Activated naive CD4-positive, alpha-beta T cell (primary cell): ENCODE results near the gene OR10H3.
"Not testable (repeated sequence)": the region's sequence is repeated elsewhere in the genome, so short reads cannot be mapped to it uniquely, and the experiment has no call there.

Experiments used
- DNase-seq, 4 experiments: peaks; one replicate each; lab custom pipeline; 2025; lab: John Stamatoyannopoulos, UW

The OR10H3 gene

GRCh38 chr19:15779756-15780476, 42.1 kb downstream of the OR10H3 start:
- no peak for DNase-seq

DNA sequence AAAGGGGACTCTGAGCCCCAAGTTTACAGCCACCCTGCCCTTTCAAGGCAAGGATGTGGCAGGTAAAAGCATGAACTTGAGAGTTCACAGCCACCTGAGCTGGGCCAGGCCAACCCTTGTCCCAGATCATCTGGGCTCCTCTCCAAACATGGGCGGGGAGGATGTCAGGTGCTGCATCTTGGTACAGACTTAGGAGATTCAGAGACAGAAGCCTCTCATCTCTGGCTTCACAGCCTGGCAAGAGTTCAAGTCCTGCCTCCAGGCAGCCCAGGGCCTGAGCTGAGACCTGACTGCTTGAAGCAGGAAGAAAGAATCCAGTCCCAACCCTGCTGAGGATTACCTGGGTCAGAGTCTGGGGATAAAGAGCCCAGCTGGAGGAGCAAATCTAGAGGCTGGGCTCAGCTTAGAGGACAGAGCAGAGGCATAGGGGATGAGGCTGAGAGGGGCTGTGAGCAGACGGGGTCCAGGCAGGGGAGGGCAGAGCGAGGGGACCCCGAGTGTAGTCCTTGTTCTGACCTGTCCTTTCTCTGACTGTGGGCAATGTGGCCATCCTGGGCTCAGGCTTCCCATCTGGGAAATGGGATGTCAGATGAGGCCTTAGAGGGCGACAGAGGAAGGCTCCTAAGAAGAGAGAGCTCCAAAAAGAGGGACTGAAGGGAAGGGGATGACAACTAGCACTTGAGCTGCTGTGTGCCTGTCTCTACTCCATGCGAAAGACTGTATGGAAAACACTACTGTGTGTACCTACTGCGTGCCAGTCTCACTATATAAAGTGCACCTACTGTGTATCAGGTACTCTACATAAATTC, 43.0 kb downstream of the OR10H3 start:
- DNase-seq = no peak

GRCh38 chr19:15781661-15782060, 43.9 kb downstream of the OR10H3 start:
- no peak for DNase-seq

GRCh38 chr19:15782211-15782610, 44.4 kb downstream of the OR10H3 start:
- no peak for DNase-seq

GRCh38 chr19:15782896-15783295, 45.1 kb downstream of the OR10H3 start:
- DNase-seq = not testable (repeated sequence)

DNA sequence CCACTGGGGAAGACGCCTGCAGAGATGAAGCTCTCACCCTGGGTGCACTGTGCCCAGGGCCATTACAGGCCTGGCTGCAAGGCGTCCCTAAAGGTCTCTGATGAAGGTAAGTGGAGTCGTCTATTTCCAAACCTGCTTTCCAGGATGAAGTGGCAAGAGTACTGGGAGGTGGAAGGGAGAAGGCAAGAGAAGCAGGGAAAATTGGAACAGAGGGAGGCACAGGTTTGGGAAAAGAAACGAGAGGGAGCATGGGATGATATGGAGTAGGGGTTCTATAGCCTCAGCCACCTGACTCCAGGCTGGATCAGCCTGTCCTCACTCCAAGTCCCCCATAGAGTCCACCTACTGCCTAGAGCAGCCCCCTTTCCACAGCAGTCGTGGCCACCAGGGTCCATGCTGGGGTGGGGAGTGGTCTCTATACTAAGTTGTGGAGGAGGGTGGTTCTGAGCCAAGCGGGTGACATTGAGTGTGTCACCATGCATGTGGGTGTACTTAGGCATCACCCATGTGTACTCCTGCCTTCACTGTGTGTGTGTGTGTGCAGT, 49.9 kb downstream of the OR10H3 start, which contains the start of gene OR10H5:
TSS of gene OR10H5 (plus strand) at position 51 of the 545 bp plus-strand sequence. CDS start 6,388 bp downstream, outside the sequence.
- DNase-seq = no peak

GRCh38 chr19:15788594-15789270, 50.9 kb downstream of the OR10H3 start:
- no peak for DNase-seq

- DNase-seq = no peak
Observed at GRCh38 chr19:15790096-15790495, 52.3 kb downstream of the OR10H3 start.
